HG03565 (cell line): ENCODE data around the gene TIMM23.
A peak's percentile ranks its signal among the peaks of the same experiment; 100 is the strongest.
"Not testable (repeated sequence)": the region's sequence is repeated elsewhere in the genome, so short reads cannot be mapped to it uniquely, and the experiment has no call there.

Source experiments
- ATAC-seq: cut with Tn5 transposase; IDR thresholded peaks from one replicate; pipeline ENCODE4 v1.9.1; 2021; ENCODE audit warnings: mild to moderate bottlenecking, moderate library complexity; ENCODE audit not compliant: unreplicated experiment

The TIMM23 gene, protein sequence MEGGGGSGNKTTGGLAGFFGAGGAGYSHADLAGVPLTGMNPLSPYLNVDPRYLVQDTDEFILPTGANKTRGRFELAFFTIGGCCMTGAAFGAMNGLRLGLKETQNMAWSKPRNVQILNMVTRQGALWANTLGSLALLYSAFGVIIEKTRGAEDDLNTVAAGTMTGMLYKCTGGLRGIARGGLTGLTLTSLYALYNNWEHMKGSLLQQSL

GRCh38 chr10:45972106-45972812 is at the start of gene TIMM23:
TIMM23 (plus strand) TSS chr10:45972489; CDS start chr10:45972625, 136 bp downstream.
- ATAC-seq = peak; percentile 67

DNA sequence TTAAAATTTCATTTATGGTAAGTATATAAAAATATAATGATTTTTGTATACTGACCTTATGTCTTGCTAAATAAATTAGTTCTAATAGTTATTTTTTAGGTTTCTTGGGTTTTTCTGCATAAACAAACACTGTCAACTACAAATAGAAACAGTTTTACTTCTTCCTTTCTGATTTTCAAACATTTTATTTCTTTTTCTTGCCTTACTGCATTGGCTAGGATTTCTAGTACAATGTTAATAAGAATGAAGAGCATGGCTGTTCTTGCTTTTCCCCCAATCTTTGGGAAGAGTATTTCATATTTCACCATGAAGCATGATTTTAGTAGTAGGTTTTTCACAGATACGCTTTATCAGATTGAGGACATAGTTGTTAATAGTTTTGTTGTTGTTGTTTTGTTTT is 45.5 kb upstream of the TIMM23 start:
- not testable (repeated sequence) for ATAC-seq

GRCh38 chr10:45931305-45931704 is 41.0 kb upstream of the TIMM23 start:
- not testable (repeated sequence) for ATAC-seq

- ATAC-seq = not testable (repeated sequence)
These were observed 37.5 kb upstream of the TIMM23 start for GRCh38 chr10:45934788-45935187.

DNA sequence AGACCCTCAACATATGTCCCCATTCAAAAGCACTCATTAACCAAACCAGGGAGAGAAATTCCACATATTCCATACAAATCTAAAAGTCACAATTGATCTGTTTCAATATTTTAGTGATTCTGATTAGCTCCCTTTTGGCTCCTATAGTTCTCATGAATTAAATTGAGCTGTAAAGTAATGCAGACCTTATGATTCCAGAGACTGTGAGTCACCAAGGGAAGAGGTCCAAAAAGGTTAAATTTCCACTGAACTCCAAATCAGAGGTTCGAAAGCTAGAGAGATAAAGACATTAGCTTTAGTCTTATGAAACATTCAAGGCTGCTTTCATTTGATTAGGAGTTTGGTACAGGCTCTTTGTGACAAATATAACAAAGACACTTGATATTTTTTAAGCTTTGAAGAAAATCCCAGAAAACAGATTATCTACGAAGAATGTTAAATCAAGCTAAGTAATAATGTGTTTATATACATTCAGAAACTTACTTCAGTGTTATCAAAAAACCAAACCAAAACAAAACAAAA is 33.1 kb upstream of the TIMM23 start:
- ATAC-seq = not testable (repeated sequence)

DNA sequence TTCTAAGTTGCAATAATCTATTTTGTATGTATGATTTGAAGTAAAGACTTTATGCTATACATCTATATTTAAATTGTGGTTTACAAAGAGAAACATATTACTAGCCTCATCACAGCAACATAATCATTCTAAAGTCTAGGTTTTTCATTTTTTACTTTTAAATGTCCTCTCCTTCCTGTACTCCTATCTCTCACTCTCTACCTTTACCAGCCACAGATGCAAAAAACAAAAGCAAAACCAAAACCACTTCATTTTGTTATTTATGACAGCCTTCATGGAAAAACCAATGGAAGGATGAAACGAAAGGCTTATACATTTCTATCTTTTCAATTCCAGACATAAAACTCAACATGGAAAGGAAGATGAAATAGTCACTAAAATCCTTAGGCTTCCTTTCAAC is 31.1 kb upstream of the TIMM23 start:
- ATAC-seq = not testable (repeated sequence)

GRCh38 chr10:45945476-45945875 is 26.8 kb upstream of the TIMM23 start:
- not testable (repeated sequence) for ATAC-seq

DNA sequence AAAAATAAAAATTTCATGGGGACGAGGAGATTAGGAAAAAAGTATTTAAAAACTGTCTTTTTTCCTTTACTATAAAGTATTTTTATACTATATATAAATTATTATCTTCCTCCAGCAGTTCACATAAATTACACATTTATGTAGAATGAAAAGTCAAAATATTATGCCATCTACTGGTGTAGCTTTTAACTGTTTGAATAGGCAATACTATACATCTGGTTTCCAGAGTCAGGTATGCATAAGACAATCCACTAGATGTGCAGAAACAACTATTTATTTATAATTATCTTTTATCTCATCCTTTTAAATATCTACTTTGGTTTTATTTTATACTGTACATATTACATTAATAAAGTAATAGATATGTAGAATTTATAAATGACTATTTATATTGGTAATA is 24.9 kb upstream of the TIMM23 start:
- not testable (repeated sequence) for ATAC-seq

GRCh38 chr10:45948801-45949200 is 23.5 kb upstream of the TIMM23 start:
- ATAC-seq = not testable (repeated sequence)

GRCh38 chr10:45954367-45954766 is 17.9 kb upstream of the TIMM23 start:
- not testable (repeated sequence) for ATAC-seq

DNA sequence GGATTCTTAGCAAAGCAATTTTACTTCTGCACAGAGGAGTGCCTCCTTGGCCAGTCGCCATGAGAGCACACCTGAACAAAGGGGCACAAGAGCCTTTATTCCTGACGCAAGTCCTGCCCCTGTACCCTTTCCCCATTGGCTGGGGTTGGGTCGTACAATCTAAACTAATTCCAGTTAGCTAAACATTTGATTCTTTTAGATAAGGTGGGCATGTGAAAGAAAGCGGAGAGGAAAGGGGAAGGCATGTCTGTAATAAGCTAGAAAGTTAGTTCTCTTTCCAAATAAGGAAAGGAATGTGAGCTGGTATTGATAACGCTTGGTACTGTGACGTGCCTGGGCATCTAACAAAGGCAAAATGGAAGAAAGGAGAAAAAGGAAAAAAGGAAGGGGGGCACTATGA is 15.7 kb upstream of the TIMM23 start:
- not testable (repeated sequence) for ATAC-seq

DNA sequence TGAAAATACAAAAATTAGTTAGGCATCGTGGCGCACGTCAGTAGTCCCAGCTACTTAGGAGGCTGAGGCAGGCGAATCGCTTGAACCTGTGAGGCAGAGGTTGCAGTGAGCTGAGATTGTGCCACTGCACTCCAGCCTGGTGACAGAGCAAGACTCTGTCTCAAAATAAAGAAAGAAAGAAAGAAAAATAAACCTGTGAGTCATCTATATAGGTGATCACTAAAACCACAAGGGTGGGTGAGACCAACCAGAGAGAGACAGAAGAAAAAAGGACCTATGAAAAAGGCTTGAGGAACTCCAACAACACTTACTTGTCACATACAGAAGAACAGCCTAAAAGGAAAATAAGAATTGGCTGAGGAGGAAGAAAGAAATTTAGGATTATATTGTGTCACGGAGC is 14.4 kb upstream of the TIMM23 start:
- ATAC-seq = not testable (repeated sequence)

DNA sequence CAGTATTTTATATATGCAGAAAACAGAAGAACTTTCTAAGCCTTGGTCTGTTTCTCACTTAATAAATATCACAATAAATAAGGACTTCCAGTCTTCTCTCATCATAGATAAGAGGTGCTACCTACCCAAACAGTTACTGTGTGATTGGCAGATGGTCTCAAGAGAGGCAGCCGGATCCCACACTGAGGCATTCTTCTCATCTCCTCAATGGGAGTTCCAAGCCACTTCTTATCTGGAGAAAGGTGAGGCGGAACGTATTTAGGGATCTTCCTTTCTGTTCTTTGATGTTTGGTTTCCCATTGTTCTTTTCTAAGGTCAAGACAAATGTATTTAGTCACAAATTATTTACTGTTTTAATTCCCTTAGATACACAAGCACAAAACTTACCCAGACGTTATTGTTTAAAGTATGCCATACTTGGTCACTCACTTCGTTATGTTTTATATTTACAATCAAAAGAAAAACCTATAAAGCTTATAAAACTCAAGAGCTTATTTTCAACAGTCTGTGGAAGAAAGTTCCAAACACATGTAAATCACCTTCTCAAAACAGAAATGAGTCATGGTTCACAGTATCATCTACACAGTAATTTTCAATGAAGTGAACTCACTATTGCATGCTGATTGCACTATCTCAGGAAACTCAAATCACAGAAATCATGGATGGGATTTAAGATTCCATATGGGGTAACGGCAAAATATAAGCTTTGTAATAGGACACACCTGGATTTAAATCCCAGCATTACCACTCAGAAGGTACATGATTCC is 9.4 kb upstream of the TIMM23 start:
- ATAC-seq = not testable (repeated sequence)

GRCh38 chr10:45971019-45971418 is 1.3 kb upstream of the TIMM23 start:
- not testable (repeated sequence) for ATAC-seq

- peak; percentile 14 for ATAC-seq
These were observed 565 bp upstream of the TIMM23 start for GRCh38 chr10:45971742-45972105.

DNA sequence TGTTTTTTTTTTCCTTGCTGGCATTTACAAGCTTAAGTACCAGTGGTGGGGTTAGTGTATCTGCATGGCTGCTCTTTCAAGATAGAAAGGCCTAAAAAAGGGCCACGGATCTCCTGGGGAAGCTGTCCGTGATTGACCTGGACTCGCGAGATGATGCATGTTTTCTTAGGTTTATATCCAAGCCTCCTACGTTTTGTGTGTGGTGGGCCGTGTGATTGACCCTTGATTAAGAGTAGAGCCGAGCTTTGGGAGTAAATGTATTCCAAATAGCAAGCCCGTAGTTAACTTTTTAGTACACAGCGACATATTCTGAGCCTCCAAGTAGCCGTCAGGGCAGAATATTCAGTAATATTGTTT is 502 bp downstream of the TIMM23 start:
- peak; percentile 5 for ATAC-seq

DNA sequence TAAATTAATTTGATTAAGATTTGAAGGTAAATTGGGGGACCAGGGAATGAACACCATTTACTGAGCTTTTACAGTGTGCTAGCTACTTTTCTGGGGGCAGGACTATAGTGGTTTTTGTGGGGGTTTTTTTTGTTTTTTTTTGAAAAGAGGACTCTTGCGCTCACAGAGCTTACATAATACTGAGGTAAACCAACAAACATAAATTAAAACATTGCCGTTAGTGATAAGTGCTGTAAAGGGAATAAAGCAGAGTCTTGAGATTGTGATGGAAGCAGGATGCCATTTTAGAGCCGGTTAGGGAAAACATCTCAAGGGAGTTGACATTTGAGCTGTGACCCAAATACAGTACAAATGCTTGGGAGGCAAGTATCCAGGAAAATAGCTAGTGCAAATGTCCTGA is 1.8 kb downstream of the TIMM23 start:
- not testable (repeated sequence) for ATAC-seq

DNA sequence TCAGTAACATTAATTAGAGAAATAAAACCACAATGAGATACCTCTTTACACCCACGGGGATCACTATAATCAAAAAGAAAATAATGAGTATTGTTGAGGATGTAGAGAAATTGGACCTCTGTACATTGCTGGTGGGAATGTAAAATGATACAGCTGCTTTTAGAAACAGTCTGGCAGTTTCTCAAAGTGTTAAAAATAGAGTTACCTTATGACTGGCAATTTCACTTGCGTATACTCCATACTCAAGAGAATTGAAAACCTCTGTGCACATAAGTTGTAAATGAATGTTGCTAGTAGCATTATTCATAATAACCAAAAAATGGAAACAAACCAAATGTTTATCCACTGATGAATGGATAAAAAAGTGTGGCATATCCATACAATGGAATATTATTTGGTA is 6.3 kb downstream of the TIMM23 start:
- peak; percentile 81 for ATAC-seq

- not testable (repeated sequence) for ATAC-seq
These were observed 9.1 kb downstream of the TIMM23 start for GRCh38 chr10:45981367-45981766.

DNA sequence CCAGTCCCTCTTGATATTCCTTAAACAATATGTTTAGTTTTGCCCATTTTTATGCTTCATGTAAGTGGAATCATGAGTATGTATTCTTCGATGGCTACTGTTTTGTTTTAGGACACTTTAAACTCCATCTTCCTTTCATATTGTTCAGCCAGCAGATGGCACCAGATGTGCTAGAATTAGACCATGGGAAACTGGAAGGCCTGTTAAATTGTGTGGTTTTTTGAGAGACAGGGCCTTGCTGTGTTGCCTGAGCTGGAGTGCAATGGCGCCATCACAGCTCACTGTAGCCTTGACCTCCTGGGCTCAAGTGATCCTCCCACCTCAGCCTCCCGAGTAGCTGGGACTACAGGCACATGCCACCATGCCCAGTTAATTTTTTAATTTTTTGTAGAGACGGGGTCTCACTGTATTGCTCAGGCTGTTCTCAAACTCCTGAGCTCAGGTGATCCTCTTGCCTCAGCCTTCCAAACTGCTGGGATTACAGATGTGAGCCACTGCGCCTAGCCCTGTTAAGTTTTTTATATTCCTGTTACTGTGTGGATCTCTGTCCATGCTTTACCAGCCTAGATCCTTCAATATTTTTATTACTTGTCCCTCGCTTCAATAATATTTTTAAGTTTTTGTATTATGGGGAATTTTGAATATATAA is 11.4 kb downstream of the TIMM23 start:
- ATAC-seq = not testable (repeated sequence)

DNA sequence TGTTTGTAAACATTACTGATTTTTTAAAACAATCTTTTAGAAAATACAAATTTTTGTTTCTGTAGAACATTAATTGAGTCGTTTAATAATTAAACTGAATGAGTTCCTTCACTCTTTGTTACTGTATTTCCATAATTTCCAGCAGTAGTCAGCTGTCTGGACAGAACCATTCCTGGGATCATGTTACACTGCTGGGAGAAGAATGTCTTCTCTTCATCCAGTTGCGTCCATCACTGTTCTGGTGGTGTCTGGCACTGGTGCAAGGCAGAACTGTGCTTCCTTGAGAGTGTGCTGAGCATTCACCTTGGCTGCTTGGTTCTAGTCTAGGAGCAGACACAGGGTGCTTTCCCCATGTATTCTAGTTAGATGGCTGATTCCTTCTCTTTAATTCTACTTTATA is 12.2 kb downstream of the TIMM23 start:
- ATAC-seq = not testable (repeated sequence)
